GM19372 (cell line): ENCODE measurements around the gene SYT1.
"Not testable (repeated sequence)": the region's sequence is repeated elsewhere in the genome, so short reads cannot be mapped to it uniquely, and the experiment has no call there.

Source experiments
- ATAC-seq: cut with Tn5 transposase; IDR thresholded peaks from one replicate; pipeline ENCODE4 v1.9.1; 2021; ENCODE audit warnings: mild to moderate bottlenecking, low read depth, moderate library complexity; ENCODE audit not compliant: unreplicated experiment

SYT1 gene

DNA sequence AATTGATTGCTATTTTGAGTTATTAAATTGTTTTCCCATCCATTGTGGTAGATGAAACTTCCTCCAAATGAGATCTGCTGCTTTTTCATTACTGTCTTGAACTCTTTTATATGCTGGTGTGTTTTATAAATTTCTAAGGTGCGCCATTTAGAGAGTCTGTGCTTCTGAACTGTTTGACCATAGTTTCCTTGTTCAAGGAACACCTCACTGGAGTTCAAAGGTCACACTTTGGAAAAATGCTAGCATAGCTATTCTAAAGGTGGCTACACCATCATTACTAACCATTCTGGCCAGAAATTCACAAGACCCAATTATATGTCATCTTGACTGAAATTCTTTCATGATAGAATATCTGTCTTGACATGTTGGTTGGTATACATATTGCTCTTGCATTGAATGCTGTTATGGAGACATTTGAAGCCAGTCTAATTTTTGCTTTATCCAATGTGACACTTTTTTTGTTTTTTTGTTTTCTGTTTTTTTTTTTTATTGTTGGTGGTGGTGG, 556.7 kb downstream of the SYT1 start:
- ATAC-seq: no peak

GRCh38 chr12:79422060-79422812, 557.7 kb downstream of the SYT1 start:
- no peak for ATAC-seq

GRCh38 chr12:79423560-79423959, 559.0 kb downstream of the SYT1 start:
- ATAC-seq: no peak

GRCh38 chr12:79424109-79424721, 559.6 kb downstream of the SYT1 start:
- no peak for ATAC-seq

- ATAC-seq: no peak
Measured at GRCh38 chr12:79426121-79426520, 561.5 kb downstream of the SYT1 start.

- not testable (repeated sequence) for ATAC-seq
Measured at GRCh38 chr12:79426744-79427143, 562.2 kb downstream of the SYT1 start.

GRCh38 chr12:79433465-79434072, 569.0 kb downstream of the SYT1 start:
- ATAC-seq: no peak

GRCh38 chr12:79434561-79434960, 570.0 kb downstream of the SYT1 start:
- no peak for ATAC-seq

- no peak for ATAC-seq
Measured at GRCh38 chr12:79435742-79436141, 571.2 kb downstream of the SYT1 start.

GRCh38 chr12:79438480-79439174, 574.1 kb downstream of the SYT1 start:
- no peak for ATAC-seq

DNA sequence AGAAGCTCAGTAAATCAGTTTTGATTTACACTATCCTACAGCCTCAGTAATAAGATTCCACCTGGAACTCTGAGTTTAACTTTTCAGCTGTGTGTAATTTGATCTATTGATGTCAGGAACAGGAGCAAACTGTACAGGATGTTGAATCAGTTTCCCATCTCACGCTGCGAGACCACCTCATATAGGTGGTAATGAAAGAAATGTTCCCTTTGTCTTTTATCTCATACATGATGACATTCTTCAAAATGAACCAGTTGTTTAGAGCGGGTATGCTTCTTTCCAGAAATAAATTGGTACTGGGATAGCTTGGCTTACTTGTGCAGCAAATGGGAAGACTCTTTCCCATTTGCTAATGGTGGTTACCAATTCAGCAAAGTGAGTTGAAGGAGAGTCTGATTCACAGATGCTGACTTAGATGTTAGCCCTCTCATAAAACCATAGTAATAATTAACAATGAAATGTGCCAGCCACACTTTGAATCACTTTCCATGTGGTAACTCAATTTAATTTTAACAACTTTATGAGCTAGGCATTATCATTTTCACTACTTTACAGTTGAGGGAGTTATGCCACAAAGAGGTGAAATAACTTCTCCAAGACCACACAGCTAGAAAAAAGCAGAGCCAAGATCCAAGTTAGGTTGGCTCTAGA, 574.7 kb downstream of the SYT1 start:
- ATAC-seq: no peak

- ATAC-seq: no peak
Measured at GRCh38 chr12:79441534-79441933, 577.0 kb downstream of the SYT1 start.

- ATAC-seq: no peak
Measured at GRCh38 chr12:79442396-79442795, 577.8 kb downstream of the SYT1 start.

DNA sequence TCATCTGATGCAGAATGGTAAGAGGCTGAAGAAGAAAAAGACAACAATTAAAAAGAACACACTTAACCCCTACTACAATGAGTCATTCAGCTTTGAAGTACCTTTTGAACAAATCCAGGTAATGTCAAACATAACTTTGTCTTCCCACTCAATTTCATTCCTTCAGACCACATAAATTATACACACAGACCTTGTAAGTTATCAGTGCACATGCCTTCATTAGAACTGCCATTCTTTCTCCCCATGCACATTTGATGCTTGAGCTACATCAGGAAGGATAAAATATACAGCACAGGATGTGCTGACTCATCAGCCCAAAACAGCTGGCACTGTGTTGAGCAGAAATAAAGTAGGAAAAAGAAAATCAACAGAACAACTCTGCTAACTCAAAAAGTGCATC, 579.5 kb downstream of the SYT1 start:
- ATAC-seq: no peak

DNA sequence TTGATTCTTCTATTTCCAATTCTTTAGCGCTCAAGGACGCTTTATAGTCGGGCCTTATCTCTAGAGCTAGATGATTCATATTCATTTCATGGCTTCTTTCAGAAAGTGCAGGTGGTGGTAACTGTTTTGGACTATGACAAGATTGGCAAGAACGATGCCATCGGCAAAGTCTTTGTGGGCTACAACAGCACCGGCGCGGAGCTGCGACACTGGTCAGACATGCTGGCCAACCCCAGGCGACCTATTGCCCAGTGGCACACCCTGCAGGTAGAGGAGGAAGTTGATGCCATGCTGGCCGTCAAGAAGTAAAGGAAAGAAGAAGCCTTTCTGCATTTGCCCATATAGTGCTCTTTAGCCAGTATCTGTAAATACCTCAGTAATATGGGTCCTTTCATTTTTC, 584.2 kb downstream of the SYT1 start:
- ATAC-seq: no peak

DNA sequence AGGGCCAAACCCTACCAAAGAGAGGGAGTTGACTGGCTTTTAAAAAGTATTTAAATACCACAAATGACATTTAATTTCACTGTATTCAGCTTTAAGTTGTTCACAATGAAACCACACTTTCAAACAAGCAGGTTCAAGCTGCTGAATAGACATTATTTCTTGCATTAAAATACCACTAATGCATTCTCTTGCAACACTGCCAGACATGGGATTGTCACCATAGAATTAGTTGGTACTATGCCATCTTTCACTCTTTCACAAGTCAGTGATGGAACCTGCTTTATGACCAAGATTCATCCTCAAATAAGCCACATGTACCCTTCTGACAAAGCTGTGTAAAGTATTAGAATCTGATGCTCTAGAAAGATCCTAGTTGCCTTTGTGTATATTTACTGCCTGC, 586.8 kb downstream of the SYT1 start:
- ATAC-seq: no peak

DNA sequence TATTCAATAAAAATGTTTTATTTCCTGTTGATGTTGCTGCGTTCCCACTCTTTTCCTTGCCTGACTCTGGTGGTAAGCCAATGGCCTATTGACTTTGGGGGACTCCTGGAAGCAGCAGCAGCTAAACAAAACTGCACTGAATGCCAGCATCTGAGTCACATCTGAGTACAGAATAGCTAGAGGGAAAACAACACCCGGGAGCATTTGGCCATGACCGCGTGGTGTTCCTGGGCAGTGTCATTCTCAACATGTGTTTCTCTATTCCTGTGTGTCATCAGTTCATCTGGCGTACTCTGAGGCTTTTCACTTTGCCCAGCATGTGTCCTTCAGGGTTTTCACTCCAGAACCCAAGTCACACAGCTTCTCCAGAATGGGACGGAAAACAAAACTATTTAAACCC, 587.4 kb downstream of the SYT1 start:
- no peak for ATAC-seq

DNA sequence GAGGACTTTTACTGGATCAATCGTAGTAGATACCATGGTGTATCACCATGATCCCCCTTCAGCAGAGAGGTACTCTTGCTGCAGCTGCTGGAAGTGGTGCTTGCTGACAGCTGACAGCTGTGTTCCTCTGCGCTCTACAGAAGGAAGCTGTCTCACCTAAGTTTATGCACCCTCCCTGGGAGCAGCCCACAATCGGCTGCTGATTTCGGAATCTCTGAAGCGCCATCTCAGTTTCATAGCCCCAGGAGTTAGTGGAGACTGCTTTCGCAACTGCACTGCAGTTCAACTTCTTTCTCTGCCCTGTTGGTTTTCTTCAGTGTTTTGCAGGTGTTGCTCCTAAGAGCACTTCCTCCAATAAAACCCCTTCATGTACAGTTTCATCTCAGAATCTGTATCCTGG, 588.3 kb downstream of the SYT1 start:
- no peak for ATAC-seq

- ATAC-seq: no peak
Measured at GRCh38 chr12:79453820-79454219, 589.2 kb downstream of the SYT1 start.

GRCh38 chr12:79454338-79454843, 589.8 kb downstream of the SYT1 start:
- ATAC-seq: no peak
